Neural cell (in vitro differentiated cells): Measurements from ENCODE around the gene WNT3. TPM values are rescaled to one million over a fixed set of nuclear protein-coding genes. Genes with fewer than 3 reads are reported as not detected.
"Not testable (repeated sequence)": the region's sequence is repeated elsewhere in the genome, so short reads cannot be mapped to it uniquely, and the experiment has no call there.

Experiments used
- H2AFZ ChIP-seq: fragments of 200-600, 300-800 bp; sonication (generic), shearing (Covaris generic); 2 replicates; pipeline ENCODE4 v1.6.0; 2014; ENCODE audit warnings: low read depth, mild to moderate bottlenecking, antibody characterized with exemption, low read length, moderate library complexity
- H3F3A ChIP-seq: fragments of 200-600 bp; shearing (Covaris generic); 2 replicates; pipeline ENCODE4 v1.6.1; 2016; ENCODE audit warnings: mild to moderate bottlenecking, moderate library complexity, mixed read lengths, antibody characterized with exemption, low read length; ENCODE audit not compliant: insufficient read depth, poor library complexity, severe bottlenecking
- H3K27ac ChIP-seq: fragments of 200-600, 300-800 bp; sonication (generic), shearing (Covaris generic); 2 replicates; pipeline ENCODE4 v1.5.1; 2014; ENCODE audit warnings: mild to moderate bottlenecking, low read length, moderate library complexity
- H3K27me3 ChIP-seq: fragments of 300-800, 200-600 bp; sonication (generic), shearing (Covaris generic); 2 replicates; pipeline ENCODE4 v1.6.0; 2014; ENCODE audit warnings: mild to moderate bottlenecking, low read depth, low read length, moderate library complexity; ENCODE audit not compliant: insufficient read depth
- H3K36me3 ChIP-seq: fragments of 300-800, 200-600 bp; sonication (generic), shearing (Covaris generic); 2 replicates; pipeline ENCODE4 v1.5.1; 2014; ENCODE audit warnings: mild to moderate bottlenecking, antibody characterized with exemption, low read length, moderate library complexity; ENCODE audit not compliant: insufficient read depth
- H3K4me2 ChIP-seq: fragments of 300-800, 200-600 bp; sonication (generic), shearing (Covaris generic); 2 replicates; pipeline ENCODE4 v1.6.0; 2014; ENCODE audit warnings: mild to moderate bottlenecking, low read length
- H3K4me3 ChIP-seq: fragments of 300-800, 200-600 bp; sonication (generic), shearing (Covaris generic); 2 replicates; pipeline ENCODE4 v1.5.1; 2014; ENCODE audit warnings: mild to moderate bottlenecking, low read length, moderate library complexity
- H3K79me2 ChIP-seq: fragments of 200-600 bp; shearing (Covaris generic); replicated peaks from 2 replicates; pipeline ENCODE4 v1.6.0; 2014; ENCODE audit warnings: mild to moderate bottlenecking, low read length, moderate library complexity; ENCODE audit not compliant: insufficient read depth
- H3K9ac ChIP-seq: fragments of 300-800, 200-600 bp; sonication (generic), shearing (Covaris generic); 2 replicates; pipeline ENCODE4 v1.6.1; 2016; ENCODE audit warnings: mild to moderate bottlenecking, low read length, mixed read lengths
- H3K9me2 ChIP-seq: fragments of 200-600 bp; shearing (Covaris generic); 2 replicates; pipeline ENCODE4 v1.6.1; 2016; ENCODE audit warnings: mild to moderate bottlenecking, low read length, mixed read lengths; ENCODE audit not compliant: insufficient read depth
- H3K9me3 ChIP-seq: fragments of 200-600, 300-800 bp; sonication (generic), shearing (Covaris generic); 2 replicates; pipeline ENCODE4 v1.6.1; 2016; ENCODE audit warnings: mild to moderate bottlenecking, mixed run types, low read length, moderate library complexity, mixed read lengths
- H4K20me1 ChIP-seq: fragments of 200-600 bp; shearing (Covaris generic); 2 replicates; pipeline ENCODE4 v1.6.1; 2016; ENCODE audit warnings: mild to moderate bottlenecking, mixed run types; ENCODE audit not compliant: insufficient read depth
- EP300 ChIP-seq: fragments of 450-650 bp; conservative IDR thresholded peaks from 2 replicates; pipeline ENCODE4 v1.6.1; 2014; ENCODE audit warnings: antibody characterized with exemption, mild to moderate bottlenecking, moderate library complexity; ENCODE audit not compliant: poor library complexity, severe bottlenecking
- EZH2 ChIP-seq: fragments of 200-600, 300-800 bp; shearing (Covaris generic), sonication (generic); IDR thresholded peaks from 2 replicates; pipeline ENCODE4 v1.6.1; 2014; ENCODE audit warnings: antibody characterized with exemption, low read length, borderline replicate concordance, mild to moderate bottlenecking; ENCODE audit not compliant: insufficient read depth, poor library complexity, severe bottlenecking
- MXI1 ChIP-seq: fragments of 450-650 bp; conservative IDR thresholded peaks from 2 replicates; pipeline ENCODE4 v1.6.1; 2014; ENCODE audit warnings: antibody characterized with exemption, mild to moderate bottlenecking; ENCODE audit not compliant: poor library complexity, severe bottlenecking
- POLR2AphosphoS5 ChIP-seq: IDR thresholded peaks from 2 replicates; pipeline ENCODE4 v1.6.1; 2012
- RAD21 ChIP-seq: fragments of 450-650 bp; conservative IDR thresholded peaks from 2 replicates; pipeline ENCODE4 v1.6.1; 2014; ENCODE audit warnings: antibody characterized with exemption, mild to moderate bottlenecking, moderate library complexity
- SMC3 ChIP-seq: fragments of 450-650 bp; conservative IDR thresholded peaks from 2 replicates; pipeline ENCODE4 v1.6.1; 2014; ENCODE audit warnings: antibody characterized with exemption, mild to moderate bottlenecking, moderate library complexity; ENCODE audit not compliant: poor library complexity
- TAF1 ChIP-seq: IDR thresholded peaks from 2 replicates; pipeline ENCODE4 v1.6.1; 2012; ENCODE audit warnings: low read depth
- polyA plus RNA-seq: library from polyadenylated mRNA; depleted of rRNA; stranded (reverse); fragments of >200 nt; gene quantifications from 2 replicates; pipeline ENCODE4 v1.2.3, GENCODE V29; 2014
- TF ChIP-seq, protein P1 (sequence below): IDR thresholded peaks from 2 replicates; pipeline ENCODE4 v1.6.1; 2012; ENCODE audit warnings: borderline replicate concordance
- TF ChIP-seq, protein P2 (sequence below): fragments of 450-650 bp; IDR thresholded peaks from 2 replicates; pipeline ENCODE4 v1.5.1; 2014; ENCODE audit warnings: antibody characterized with exemption, mild to moderate bottlenecking, moderate library complexity; ENCODE audit not compliant: poor library complexity, severe bottlenecking

The WNT3 gene
- polyA plus RNA-seq, 1 donor from 2014 or later, result 7.6 TPM

DNA sequence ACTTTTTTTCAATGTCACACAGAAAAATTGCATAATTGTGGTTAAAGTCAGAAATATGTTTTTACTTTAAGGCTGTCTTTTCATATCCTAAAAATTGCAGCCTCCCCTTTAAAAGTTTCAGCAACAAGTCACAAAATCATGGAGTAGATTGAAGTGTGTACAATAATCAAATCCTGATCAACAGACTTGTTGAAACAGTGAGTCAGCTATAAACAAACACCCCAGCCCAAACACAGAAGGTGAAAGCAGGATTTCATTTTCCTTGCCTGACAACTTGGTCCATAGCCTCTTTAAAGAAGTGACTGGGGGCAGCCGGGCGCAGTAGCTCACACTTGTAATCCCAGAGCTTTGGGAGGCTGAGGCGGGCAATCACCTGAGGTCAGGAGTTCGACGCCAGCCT is 59.9 kb downstream of the WNT3 start:
- Histone ChIP-seq H3K36me3 (peaks cover 15% of the 10 kb centered on the region), H3K27ac (no peak overlapping the region)
- TF ChIP-seq, protein P1, sequence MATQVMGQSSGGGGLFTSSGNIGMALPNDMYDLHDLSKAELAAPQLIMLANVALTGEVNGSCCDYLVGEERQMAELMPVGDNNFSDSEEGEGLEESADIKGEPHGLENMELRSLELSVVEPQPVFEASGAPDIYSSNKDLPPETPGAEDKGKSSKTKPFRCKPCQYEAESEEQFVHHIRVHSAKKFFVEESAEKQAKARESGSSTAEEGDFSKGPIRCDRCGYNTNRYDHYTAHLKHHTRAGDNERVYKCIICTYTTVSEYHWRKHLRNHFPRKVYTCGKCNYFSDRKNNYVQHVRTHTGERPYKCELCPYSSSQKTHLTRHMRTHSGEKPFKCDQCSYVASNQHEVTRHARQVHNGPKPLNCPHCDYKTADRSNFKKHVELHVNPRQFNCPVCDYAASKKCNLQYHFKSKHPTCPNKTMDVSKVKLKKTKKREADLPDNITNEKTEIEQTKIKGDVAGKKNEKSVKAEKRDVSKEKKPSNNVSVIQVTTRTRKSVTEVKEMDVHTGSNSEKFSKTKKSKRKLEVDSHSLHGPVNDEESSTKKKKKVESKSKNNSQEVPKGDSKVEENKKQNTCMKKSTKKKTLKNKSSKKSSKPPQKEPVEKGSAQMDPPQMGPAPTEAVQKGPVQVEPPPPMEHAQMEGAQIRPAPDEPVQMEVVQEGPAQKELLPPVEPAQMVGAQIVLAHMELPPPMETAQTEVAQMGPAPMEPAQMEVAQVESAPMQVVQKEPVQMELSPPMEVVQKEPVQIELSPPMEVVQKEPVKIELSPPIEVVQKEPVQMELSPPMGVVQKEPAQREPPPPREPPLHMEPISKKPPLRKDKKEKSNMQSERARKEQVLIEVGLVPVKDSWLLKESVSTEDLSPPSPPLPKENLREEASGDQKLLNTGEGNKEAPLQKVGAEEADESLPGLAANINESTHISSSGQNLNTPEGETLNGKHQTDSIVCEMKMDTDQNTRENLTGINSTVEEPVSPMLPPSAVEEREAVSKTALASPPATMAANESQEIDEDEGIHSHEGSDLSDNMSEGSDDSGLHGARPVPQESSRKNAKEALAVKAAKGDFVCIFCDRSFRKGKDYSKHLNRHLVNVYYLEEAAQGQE, result no peak
- TF ChIP-seq MXI1, result no peak
- no peak for TF ChIP-seq POLR2AphosphoS5
- TF ChIP-seq RAD21, result no peak
- no peak for TF ChIP-seq EZH2
- TF ChIP-seq SMC3, result no peak
- TF ChIP-seq, protein P2, sequence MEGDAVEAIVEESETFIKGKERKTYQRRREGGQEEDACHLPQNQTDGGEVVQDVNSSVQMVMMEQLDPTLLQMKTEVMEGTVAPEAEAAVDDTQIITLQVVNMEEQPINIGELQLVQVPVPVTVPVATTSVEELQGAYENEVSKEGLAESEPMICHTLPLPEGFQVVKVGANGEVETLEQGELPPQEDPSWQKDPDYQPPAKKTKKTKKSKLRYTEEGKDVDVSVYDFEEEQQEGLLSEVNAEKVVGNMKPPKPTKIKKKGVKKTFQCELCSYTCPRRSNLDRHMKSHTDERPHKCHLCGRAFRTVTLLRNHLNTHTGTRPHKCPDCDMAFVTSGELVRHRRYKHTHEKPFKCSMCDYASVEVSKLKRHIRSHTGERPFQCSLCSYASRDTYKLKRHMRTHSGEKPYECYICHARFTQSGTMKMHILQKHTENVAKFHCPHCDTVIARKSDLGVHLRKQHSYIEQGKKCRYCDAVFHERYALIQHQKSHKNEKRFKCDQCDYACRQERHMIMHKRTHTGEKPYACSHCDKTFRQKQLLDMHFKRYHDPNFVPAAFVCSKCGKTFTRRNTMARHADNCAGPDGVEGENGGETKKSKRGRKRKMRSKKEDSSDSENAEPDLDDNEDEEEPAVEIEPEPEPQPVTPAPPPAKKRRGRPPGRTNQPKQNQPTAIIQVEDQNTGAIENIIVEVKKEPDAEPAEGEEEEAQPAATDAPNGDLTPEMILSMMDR, result no peak
- TF ChIP-seq TAF1, result no peak
- TF ChIP-seq EP300, result no peak

DNA sequence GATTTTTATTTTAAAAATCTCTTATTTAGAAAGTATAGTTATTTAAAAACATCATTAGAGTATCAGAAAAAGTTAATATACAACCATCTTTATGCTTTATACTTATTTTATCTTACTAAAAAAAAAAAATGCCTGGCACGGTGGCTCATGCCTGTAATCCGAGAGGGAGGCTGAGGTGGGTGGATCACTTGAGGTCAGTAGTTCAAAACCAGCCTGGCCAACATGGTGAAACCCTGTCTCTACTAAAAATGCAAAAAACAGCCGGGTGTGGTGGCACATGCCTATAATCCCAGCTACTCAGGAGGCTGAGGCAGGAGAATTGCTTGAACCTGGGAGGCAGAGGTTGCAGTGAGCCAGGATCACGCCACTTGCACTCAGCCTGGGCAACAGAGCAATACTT is 60.9 kb downstream of the WNT3 start:
- H3K27me3 ChIP-seq, H3K79me2 ChIP-seq, H3K9me3 ChIP-seq, H3K9ac ChIP-seq, H3K4me3 ChIP-seq, H2AFZ ChIP-seq, H3F3A ChIP-seq, H3K4me2 ChIP-seq, H4K20me1 ChIP-seq, H3K27ac ChIP-seq, H3K9me2 ChIP-seq: not testable (repeated sequence)
- H3K36me3 ChIP-seq, result peaks cover 15% of the 10 kb centered on the region

More for the DNA sequence above, 59.9 kb downstream of the WNT3 start:
- H3K79me2 ChIP-seq, result no peaks in the 10 kb centered on the region
- no peak overlapping the region for H2AFZ ChIP-seq
- no peaks in the 10 kb centered on the region for H4K20me1 ChIP-seq
- no peak overlapping the region for H3K4me2 ChIP-seq
- no peak overlapping the region for H3K4me3 ChIP-seq
- H3K9me2 ChIP-seq, result no peaks in the 10 kb centered on the region
- no peak overlapping the region for H3K9ac ChIP-seq
- no peaks in the 10 kb centered on the region for H3K9me3 ChIP-seq
- H3K27me3 ChIP-seq, result no peaks in the 10 kb centered on the region
- no peaks in the 10 kb centered on the region for H3F3A ChIP-seq

DNA sequence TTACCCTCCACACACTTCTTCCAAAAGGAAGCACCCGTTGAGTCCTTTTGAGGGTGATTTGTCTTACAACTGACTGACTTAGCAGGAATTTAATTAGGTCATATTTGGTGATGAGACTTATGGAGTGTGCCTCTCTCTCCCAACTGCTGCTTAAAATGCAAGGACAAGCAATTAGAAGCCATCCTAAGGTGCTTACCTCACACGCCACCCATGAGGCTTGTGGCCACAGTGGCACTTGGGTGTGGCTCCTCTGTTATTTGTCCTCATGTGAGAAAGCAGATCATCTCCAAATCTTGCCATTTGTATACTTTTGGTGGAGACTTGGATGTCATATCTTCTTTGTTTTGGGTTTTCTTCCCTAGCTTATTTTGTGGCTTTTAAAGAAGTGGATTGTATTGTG is 61.6 kb downstream of the WNT3 start:
- H2AFZ ChIP-seq, result no peak overlapping the region
- no peak overlapping the region for H3K27ac ChIP-seq
- H3K9me2 ChIP-seq, result no peaks in the 10 kb centered on the region
- H3K4me3 ChIP-seq, result no peak overlapping the region
- peaks cover 15% of the 10 kb centered on the region for H3K36me3 ChIP-seq
- H3K9ac ChIP-seq, result no peak overlapping the region
- no peaks in the 10 kb centered on the region for H3F3A ChIP-seq
- no peaks in the 10 kb centered on the region for H4K20me1 ChIP-seq
- TF ChIP-seq TAF1, result no peak
- no peak for TF ChIP-seq EZH2
- no peak for TF ChIP-seq EP300
- TF ChIP-seq RAD21, result no peak
- no peak for TF ChIP-seq SMC3
- TF ChIP-seq, protein P1, result no peak
- no peak for TF ChIP-seq POLR2AphosphoS5
- TF ChIP-seq, protein P2, result no peak
- TF ChIP-seq MXI1, result no peak
- no peaks in the 10 kb centered on the region for H3K79me2 ChIP-seq
- H3K4me2 ChIP-seq, result no peak overlapping the region
- H3K9me3 ChIP-seq, result no peaks in the 10 kb centered on the region
- no peaks in the 10 kb centered on the region for H3K27me3 ChIP-seq
